Measurements from ENCODE around the gene CCNL1. TPM values are rescaled to one million over a fixed set of nuclear protein-coding genes. Genes with fewer than 3 reads are reported as not detected.
A peak's percentile ranks its signal among the peaks of the same experiment; 100 is the strongest.
"Not testable (repeated sequence)": the region's sequence is repeated elsewhere in the genome, so short reads cannot be mapped to it uniquely, and the experiment has no call there.

Gene CCNL1
- total RNA-seq, 1 experiment from 2014 or later = 114 TPM

GRCh38 chr3:157174290-157174648, 14.3 kb upstream of the CCNL1 start:
- intact Hi-C loops (cut with micrococcal nuclease; ENCODE audit: unreplicated experiment) = no loop called here
- H3K4me3 ChIP-seq (ENCODE audit: low read depth, low read length) = peak overlapping the region; percentile 47
- CTCF ChIA-PET = interaction anchor here (0.6 to 2.4 kb wide), 2 partner anchors 14 to 193 kb away, joined by 3 to 12 read pairs; partner anchors contain the start of gene CCNL1

GRCh38 chr3:157173343-157173742, 13.4 kb upstream of the CCNL1 start:
- H3K9me3 Mint-ChIP-seq (ENCODE audit: unreplicated experiment); H3K27ac Mint-ChIP-seq (ENCODE audit: unreplicated experiment); BruUV-seq (replicated peaks); CTCF ChIA-PET; H3K27me3 Mint-ChIP-seq (ENCODE audit: insufficient read depth, unreplicated experiment); H3K4me1 ChIP-seq; H3K36me3 ChIP-seq (ENCODE audit: control insufficient read depth, insufficient read depth, low read length); DNase-seq; H3K27me3 ChIP-seq (replicated peaks; ENCODE audit: control insufficient read depth, insufficient read depth, low read length); H3K4me1 Mint-ChIP-seq (ENCODE audit: low read depth, unreplicated experiment); H3K9me3 ChIP-seq; intact Hi-C loops (cut with micrococcal nuclease; ENCODE audit: unreplicated experiment); H3K4me3 ChIP-seq (ENCODE audit: low read depth, low read length): not testable (repeated sequence)
- H3K36me3 Mint-ChIP-seq (ENCODE audit: insufficient read depth, unreplicated experiment) = peaks cover 13% of the 10 kb centered on the region
- H3K4me3 Mint-ChIP-seq (ENCODE audit: unreplicated experiment) = peak overlapping the region; percentile 80
- POLR2A ChIA-PET = interaction anchor here (3.8 kb wide), 1 partner anchor 13 kb away, joined by 153 read pairs; the partner anchor contains the start of gene CCNL1

More at GRCh38 chr3:157174290-157174648, 14.3 kb upstream of the CCNL1 start:
- Histone ChIP-seq H3K27me3 (replicated peaks; ENCODE audit: control insufficient read depth, insufficient read depth, low read length) (no peaks in the 10 kb centered on the region), H3K4me1 (no peaks in the 10 kb centered on the region; the same call in 1 of the 2 replicates), H3K36me3 (ENCODE audit: control insufficient read depth, insufficient read depth, low read length) (no peaks in the 10 kb centered on the region), H3K9me3 (no peaks in the 10 kb centered on the region)
- H3K36me3 Mint-ChIP-seq (ENCODE audit: insufficient read depth, unreplicated experiment) = peaks cover 16% of the 10 kb centered on the region
- peaks cover 7% of the 10 kb centered on the region for H3K4me1 Mint-ChIP-seq (ENCODE audit: low read depth, unreplicated experiment)
- peak overlapping the region; percentile 87 for H3K27ac Mint-ChIP-seq (ENCODE audit: unreplicated experiment)
- H3K9me3 Mint-ChIP-seq (ENCODE audit: unreplicated experiment) = no peaks in the 10 kb centered on the region
- POLR2A ChIA-PET = interaction anchor here (1.0 to 3.8 kb wide), 6 partner anchors 11 to 619 kb away, joined by 3 to 153 read pairs (median 6); partner anchors contain the start of genes CCNL1 and SSR3
- no peak for TF ChIP-seq CTCF (IDR thresholded peaks at IDR 0.05; ENCODE audit: insufficient read depth in 1 of 2, low read depth in 1 of 2, low read length in 1 of 2, severe bottlenecking in 1 of 2, unreplicated experiment in 1 of 2)
- no peaks in the 10 kb centered on the region for H3K27me3 Mint-ChIP-seq (ENCODE audit: insufficient read depth, unreplicated experiment)
- TSS peak; percentile 99 for BruUV-seq (replicated peaks)
- H3K4me3 Mint-ChIP-seq (ENCODE audit: unreplicated experiment) = peak overlapping the region; percentile 80
- peak in 1 of 2 experiments; percentile 45 for DNase-seq

DNA sequence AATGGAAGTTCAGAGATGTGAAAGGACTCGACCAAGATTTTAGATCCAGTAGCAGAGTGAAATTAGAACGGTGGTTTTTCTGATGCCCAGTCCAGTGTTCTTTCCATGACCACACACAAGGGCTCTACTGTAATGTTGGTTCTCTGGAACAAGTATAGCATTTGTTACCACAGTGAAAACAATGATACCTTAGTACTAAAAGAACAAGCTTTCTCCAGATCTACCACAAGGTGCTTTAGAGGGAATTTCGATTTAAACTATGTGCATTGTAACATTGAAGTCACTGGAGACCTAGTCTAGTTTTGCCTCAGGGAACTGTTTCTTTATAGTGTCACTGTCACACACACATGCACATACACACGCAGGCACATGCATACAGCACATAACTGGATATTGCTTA, 12.8 kb upstream of the CCNL1 start:
- no peak for DNase-seq
- Mint-ChIP-seq H3K9me3 (ENCODE audit: unreplicated experiment) (no peaks in the 10 kb centered on the region), H3K4me1 (ENCODE audit: low read depth, unreplicated experiment) (peaks cover 10% of the 10 kb centered on the region), H3K4me3 (ENCODE audit: unreplicated experiment) (peak overlapping the region; percentile 36), H3K36me3 (ENCODE audit: insufficient read depth, unreplicated experiment) (peaks cover 11% of the 10 kb centered on the region), H3K27ac (ENCODE audit: unreplicated experiment) (no peak overlapping the region), H3K27me3 (ENCODE audit: insufficient read depth, unreplicated experiment) (no peaks in the 10 kb centered on the region)
- no peaks in the 10 kb centered on the region; the same call in 1 of the 2 replicates for H3K4me1 ChIP-seq
- H3K4me3 ChIP-seq (ENCODE audit: low read depth, low read length) = no peak overlapping the region
- POLR2A ChIA-PET = no interaction called here
- H3K9me3 ChIP-seq = no peaks in the 10 kb centered on the region
- TF ChIP-seq CTCF (IDR thresholded peaks at IDR 0.05; ENCODE audit: insufficient read depth in 1 of 2, low read depth in 1 of 2, low read length in 1 of 2, severe bottlenecking in 1 of 2, unreplicated experiment in 1 of 2) = no peak
- BruUV-seq (replicated peaks) = no TSS peak
- H3K36me3 ChIP-seq (ENCODE audit: control insufficient read depth, insufficient read depth, low read length) = no peaks in the 10 kb centered on the region
- CTCF ChIA-PET = no interaction called here
- no peaks in the 10 kb centered on the region for H3K27me3 ChIP-seq (replicated peaks; ENCODE audit: control insufficient read depth, insufficient read depth, low read length)
- intact Hi-C loops (cut with micrococcal nuclease; ENCODE audit: unreplicated experiment) = no loop called here

Measured in Caco-2 (cell line).